PC-9 (cell line): ENCODE results near the gene HAGHL. TPM values are rescaled to one million over a fixed set of nuclear protein-coding genes. Genes with fewer than 3 reads are reported as not detected.

Experiments
- BruUV-seq: library from RNA; stranded (reverse); fragments of 400-500 nt; replicated peaks from 2 replicates; lab custom pipeline; 2021; lab: Mats Ljungman, UMichigan
- CTCF ChIA-PET: fragments of 300-600 bp; sonication (Branson Sonifier 250); formaldehyde crosslinking; loops from one replicate; lab custom pipeline; 2022; ENCODE audit warnings: antibody characterized with exemption; lab: Charles Lee
- POLR2A ChIA-PET: fragments of 300-600 bp; sonication (Branson Sonifier 250); formaldehyde crosslinking; loops from one replicate; lab custom pipeline; 2022; ENCODE audit warnings: antibody characterized with exemption; ENCODE audit not compliant: unreplicated experiment; lab: Charles Lee
- DNase-seq, 2 experiments: peaks; one replicate each; pipeline versions ENCODE4 v3.0.0 to v3.0.0-alpha.2; 2015 to 2022; ENCODE audit warnings: mixed read lengths in 1 of 2
- H2AFZ ChIP-seq: fragments of 200-600 bp; sonication (generic); 2 replicates; pipeline ENCODE4 v1.8.1; 2017; ENCODE audit warnings: antibody characterized with exemption
- H3F3A ChIP-seq: fragments of 200-600 bp; sonication (generic); 2 replicates; pipeline ENCODE4 v1.8.1; 2017; ENCODE audit warnings: antibody characterized with exemption, mild to moderate bottlenecking, low read depth; ENCODE audit not compliant: insufficient read depth
- H3K27ac ChIP-seq: fragments of 200-600 bp; sonication (generic); 2 replicates; pipeline ENCODE4 v1.6.1; 2016; ENCODE audit warnings: mixed run types
- H3K27me3 ChIP-seq: fragments of 200-600 bp; sonication (generic); 2 replicates; pipeline ENCODE4 v1.6.1; 2016; ENCODE audit warnings: low read depth, mixed run types; ENCODE audit not compliant: insufficient read depth
- H3K36me3 ChIP-seq: fragments of 200-600 bp; sonication (generic); 2 replicates; pipeline ENCODE4 v1.6.1; 2016; ENCODE audit warnings: low read depth, mixed run types
- H3K4me1 ChIP-seq: fragments of 200-600 bp; sonication (generic); replicated peaks from 2 replicates; pipeline ENCODE4 v1.6.1; 2016; ENCODE audit warnings: mixed run types; ENCODE audit not compliant: insufficient read depth
- H3K4me2 ChIP-seq: fragments of 200-600 bp; sonication (generic); 2 replicates; pipeline ENCODE4 v1.6.1; 2017; ENCODE audit warnings: mixed run types
- H3K4me3 ChIP-seq: fragments of 200-600 bp; sonication (generic); 2 replicates; pipeline ENCODE4 v1.6.1; 2016; ENCODE audit warnings: mixed run types
- H3K79me2 ChIP-seq: fragments of 200-600 bp; sonication (generic); 2 replicates; pipeline ENCODE4 v1.6.1; 2017; ENCODE audit warnings: low read depth, mixed run types
- H3K9me2 ChIP-seq: fragments of 200-600 bp; sonication (generic); 2 replicates; pipeline ENCODE4 v1.8.1; 2017; ENCODE audit warnings: mild to moderate bottlenecking; ENCODE audit not compliant: insufficient read depth
- H3K9me3 ChIP-seq: fragments of 200-600 bp; sonication (generic); 2 replicates; pipeline ENCODE4 v1.8.1; 2016; ENCODE audit warnings: low read depth; ENCODE audit not compliant: insufficient read depth
- H4K20me1 ChIP-seq: fragments of 200-600 bp; sonication (generic); 2 replicates; pipeline ENCODE4 v1.8.1; 2017; ENCODE audit not compliant: insufficient read depth
- EZH2 ChIP-seq: fragments of 200-600 bp; sonication (generic); IDR thresholded peaks from 2 replicates; pipeline ENCODE4 v1.8.0; 2017; ENCODE audit warnings: antibody characterized with exemption, low read depth
- intact Hi-C: fragments of 100-400 bp; cut with micrococcal nuclease; formaldehyde crosslinking; loops from one replicate; pipeline ENCODE4 v1.10.0; 2022; ENCODE audit not compliant: unreplicated experiment
- total RNA-seq: library from RNA; stranded (reverse); gene quantifications from 2 replicates; pipeline ENCODE4 v1.2.3, GENCODE V29; 2021
- TF ChIP-seq, protein P1 (sequence below): fragments of 200-600 bp; sonication (generic); conservative IDR thresholded peaks from 2 replicates; pipeline ENCODE4 v1.6.1; 2017; ENCODE audit warnings: mixed run types, antibody characterized with exemption, mild to moderate bottlenecking, moderate library complexity

HAGHL gene
- total RNA-seq, 1 experiment from 2014 or later = 31.0 TPM

DNA sequence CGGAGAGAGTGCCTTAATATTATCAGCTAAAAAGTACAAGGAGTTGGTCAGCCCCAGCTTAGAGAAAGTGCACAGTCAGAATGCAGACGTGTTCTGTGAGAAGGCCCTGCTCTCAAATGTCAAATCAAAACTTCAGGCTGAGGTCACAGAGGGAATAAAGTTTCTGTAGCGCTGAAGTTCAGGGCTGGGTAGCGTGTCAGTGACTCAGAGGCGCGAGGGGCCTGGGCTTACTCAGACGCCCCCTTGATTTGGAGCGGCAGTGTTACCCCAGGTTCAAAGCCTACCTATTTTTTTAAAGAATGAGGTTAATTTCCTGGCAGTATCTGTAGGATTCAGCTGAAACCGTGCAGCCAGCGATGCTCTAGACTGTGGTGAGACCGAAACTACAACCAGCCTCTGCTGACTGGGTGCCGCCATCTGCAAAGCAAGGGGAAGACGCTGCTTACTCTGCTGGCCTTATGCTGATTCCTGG is 9.1 kb downstream of the HAGHL start:
- H3K4me3 ChIP-seq = no peak overlapping the region
- ChIA-PET POLR2A (interaction anchor here (0.7 kb wide), 1 partner anchor 228 kb away, joined by 3 read pairs; no protein-coding TSS in a partner anchor), CTCF (no interaction called here)
- no peak overlapping the region for H3K4me2 ChIP-seq
- no peaks in the 10 kb centered on the region for H4K20me1 ChIP-seq
- H2AFZ ChIP-seq = no peak overlapping the region
- no peaks in the 10 kb centered on the region; the same call in 1 of the 2 replicates for H3K4me1 ChIP-seq
- intact Hi-C loops = no loop called here
- H3K79me2 ChIP-seq = peaks cover 11% of the 10 kb centered on the region; the same call in 1 of the 2 replicates
- H3F3A ChIP-seq = peaks cover 5% of the 10 kb centered on the region; the same call in 1 of the 2 replicates
- H3K9me2 ChIP-seq = no peaks in the 10 kb centered on the region
- H3K36me3 ChIP-seq = no peaks in the 10 kb centered on the region
- no peaks in the 10 kb centered on the region for H3K27me3 ChIP-seq
- DNase-seq = no peak
- no TSS peak for BruUV-seq
- TF ChIP-seq, protein P1, sequence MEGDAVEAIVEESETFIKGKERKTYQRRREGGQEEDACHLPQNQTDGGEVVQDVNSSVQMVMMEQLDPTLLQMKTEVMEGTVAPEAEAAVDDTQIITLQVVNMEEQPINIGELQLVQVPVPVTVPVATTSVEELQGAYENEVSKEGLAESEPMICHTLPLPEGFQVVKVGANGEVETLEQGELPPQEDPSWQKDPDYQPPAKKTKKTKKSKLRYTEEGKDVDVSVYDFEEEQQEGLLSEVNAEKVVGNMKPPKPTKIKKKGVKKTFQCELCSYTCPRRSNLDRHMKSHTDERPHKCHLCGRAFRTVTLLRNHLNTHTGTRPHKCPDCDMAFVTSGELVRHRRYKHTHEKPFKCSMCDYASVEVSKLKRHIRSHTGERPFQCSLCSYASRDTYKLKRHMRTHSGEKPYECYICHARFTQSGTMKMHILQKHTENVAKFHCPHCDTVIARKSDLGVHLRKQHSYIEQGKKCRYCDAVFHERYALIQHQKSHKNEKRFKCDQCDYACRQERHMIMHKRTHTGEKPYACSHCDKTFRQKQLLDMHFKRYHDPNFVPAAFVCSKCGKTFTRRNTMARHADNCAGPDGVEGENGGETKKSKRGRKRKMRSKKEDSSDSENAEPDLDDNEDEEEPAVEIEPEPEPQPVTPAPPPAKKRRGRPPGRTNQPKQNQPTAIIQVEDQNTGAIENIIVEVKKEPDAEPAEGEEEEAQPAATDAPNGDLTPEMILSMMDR = no peak
- no peak for TF ChIP-seq EZH2
- H3K27ac ChIP-seq = no peak overlapping the region
- no peaks in the 10 kb centered on the region for H3K9me3 ChIP-seq

DNA sequence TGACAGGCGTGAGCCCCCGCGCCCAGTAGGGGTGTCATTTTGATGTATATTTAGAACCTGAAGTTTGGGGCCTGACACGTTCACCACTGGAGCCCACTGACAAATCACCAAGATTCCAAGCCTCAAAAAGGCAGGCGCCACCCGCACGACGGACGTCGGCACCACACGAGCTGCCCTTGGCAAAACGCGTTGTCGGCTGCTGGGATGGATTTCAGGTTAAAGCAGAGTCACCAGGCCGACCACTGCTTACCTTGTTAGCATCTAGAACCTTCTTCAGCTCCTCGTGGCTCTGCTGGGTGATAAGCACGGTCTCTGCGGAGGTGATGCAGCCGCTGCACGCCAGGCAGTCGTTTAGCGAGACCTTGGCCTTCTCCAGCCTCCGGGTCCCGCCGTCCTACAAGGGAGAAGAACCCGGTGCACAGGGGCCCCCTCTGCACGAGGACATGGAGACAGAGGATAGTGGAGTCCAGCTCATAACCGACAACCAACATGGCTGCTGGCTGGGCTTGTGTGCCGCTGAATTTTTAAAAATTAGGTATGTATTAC is 10.1 kb downstream of the HAGHL start:
- intact Hi-C loops = no loop called here
- Histone ChIP-seq H3K79me2 (peaks cover 11% of the 10 kb centered on the region; the same call in 1 of the 2 replicates), H2AFZ (no peak overlapping the region), H3K9me2 (no peaks in the 10 kb centered on the region), H3K4me3 (no peak overlapping the region), H3K27me3 (no peaks in the 10 kb centered on the region), H3K4me1 (no peaks in the 10 kb centered on the region; the same call in 1 of the 2 replicates), H3K9me3 (no peaks in the 10 kb centered on the region), H4K20me1 (no peaks in the 10 kb centered on the region), H3K27ac (no peak overlapping the region), H3F3A (peaks cover 7% of the 10 kb centered on the region; the same call in 1 of the 2 replicates), H3K36me3 (no peaks in the 10 kb centered on the region), H3K4me2 (no peak overlapping the region)
- ChIA-PET POLR2A (no interaction called here), CTCF (no interaction called here)
- no TSS peak for BruUV-seq
- TF ChIP-seq, protein P1 = no peak
- no peak for TF ChIP-seq EZH2
- DNase-seq = no peak

DNA sequence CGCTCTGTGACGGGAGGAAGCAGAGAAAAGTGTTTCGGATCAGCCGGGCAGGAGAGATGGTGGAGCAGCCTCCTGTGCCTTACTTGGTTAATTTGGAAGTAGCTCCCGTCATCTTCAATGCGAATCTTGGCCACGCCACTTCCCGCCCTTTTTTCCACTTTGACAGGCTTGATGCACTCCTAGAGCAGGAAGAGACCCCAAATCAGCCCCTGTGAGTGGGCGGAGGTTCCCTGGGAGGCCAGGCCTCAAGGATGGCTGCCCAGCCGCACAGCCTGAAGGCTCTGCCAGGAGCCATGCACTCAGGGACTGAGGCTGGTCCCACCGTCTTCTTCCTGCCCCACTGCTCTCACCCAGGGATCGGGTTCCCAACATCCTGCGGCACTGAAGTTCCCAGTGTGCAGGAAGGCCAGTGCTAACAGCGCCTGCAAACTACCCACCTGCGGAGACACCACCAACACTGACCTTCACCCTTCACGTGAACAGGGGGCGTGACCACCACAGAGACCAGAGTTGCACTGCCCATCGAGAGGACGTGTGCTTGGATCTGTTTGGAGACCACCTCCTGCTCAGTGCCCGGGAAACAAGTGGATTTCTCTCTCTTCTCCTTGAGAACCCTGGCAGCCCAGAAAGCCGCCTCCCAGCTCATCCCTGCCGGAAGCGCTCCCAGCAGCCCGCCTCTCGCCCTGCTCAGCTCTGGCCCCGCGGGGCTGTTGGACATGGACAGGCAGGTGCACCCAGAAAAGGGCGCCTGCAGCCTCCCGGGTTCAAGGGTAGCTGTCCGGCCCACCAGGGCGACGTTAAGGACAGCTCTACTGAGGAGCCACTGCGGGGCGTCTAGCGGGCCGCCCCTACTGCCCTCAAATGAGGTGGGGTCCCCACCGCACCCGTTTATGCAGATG is 12.9 kb downstream of the HAGHL start:
- TF ChIP-seq EZH2 = no peak
- TF ChIP-seq, protein P1 = no peak
- Histone ChIP-seq H3K4me3 (peak overlapping the region; percentile 91), H3K36me3 (no peaks in the 10 kb centered on the region), H3K79me2 (peaks cover 11% of the 10 kb centered on the region; the same call in 1 of the 2 replicates), H3K9me2 (no peaks in the 10 kb centered on the region), H3K4me2 (peak overlapping the region; percentile 95), H3K27ac (no peak overlapping the region), H3K27me3 (no peaks in the 10 kb centered on the region), H3F3A (peaks cover 5% of the 10 kb centered on the region; the same call in 1 of the 2 replicates), H4K20me1 (no peaks in the 10 kb centered on the region), H3K9me3 (no peaks in the 10 kb centered on the region), H3K4me1 (no peaks in the 10 kb centered on the region; the same call in 1 of the 2 replicates), H2AFZ (peak overlapping the region; percentile 96; the same call in 1 of the 2 replicates)
- ChIA-PET CTCF (interaction anchor here (1.2 kb wide), 1 partner anchor 21 kb away, joined by 5 read pairs; no protein-coding TSS in a partner anchor), POLR2A (interaction anchor here (0.5 to 0.6 kb wide), 2 partner anchors 43 to 338 kb away, joined by 3 to 4 read pairs; no protein-coding TSS in a partner anchor)
- BruUV-seq = no TSS peak
- intact Hi-C loops = loop anchor here (1.0 to 2.0 kb wide), 3 partner anchors 12 to 37 kb away; partner anchors contain the start of gene MSLN
- DNase-seq = peak in 1 of 2 experiments; percentile 35
